Measurements from ENCODE around the gene TPRX2. TPM values are rescaled to one million over a fixed set of nuclear protein-coding genes. Genes with fewer than 3 reads are reported as not detected.

TPRX2 gene
- total RNA-seq, 4 donors from 2014 or later = not detected

GRCh38 chr19:47820410-47820809 lies 38.6 kb upstream of the TPRX2 start:
- Histone ChIP-seq H3K27ac (no peak overlapping the region), H3K36me3 (no peaks in the 10 kb centered on the region), H3K27me3 (peaks cover 0 to 16% (median 16%) of the 10 kb centered on the region in 3 donors), H3K4me3 (no peak overlapping the region), H3K9me3 (no peaks in the 10 kb centered on the region), H3K4me1 (no peaks in the 10 kb centered on the region)
- in situ Hi-C loops (cut with MboI; ENCODE audit: low sequenced_read_pairs in 4 of 4) = no loop called here
- DNase-seq (no peak), ATAC-seq (no peak)
- TF ChIP-seq POLR2A (IDR thresholded peaks at IDR 0.05) (no peak), CTCF (IDR thresholded peaks at IDR 0.05 in 4 of 5, conservative IDR thresholded peaks at IDR 0.05 in 1 of 5) (no peak)
- intact Hi-C loops (cut with DNase I; ENCODE audit: low total_unique reads) = no loop called here

GRCh38 chr19:47821460-47822020 lies 37.5 kb upstream of the TPRX2 start, which contains the start of gene CRX:
TSS of gene CRX (plus strand) at chr19:47821937. CDS start at chr19:47834444, 12,507 bp downstream.
- intact Hi-C loops (cut with DNase I; ENCODE audit: low total_unique reads) = no loop called here

GRCh38 chr19:47824396-47824795 lies 34.6 kb upstream of the TPRX2 start:
- H3K4me1 ChIP-seq = no peaks in the 10 kb centered on the region
- H3K27me3 ChIP-seq = peaks cover 0 to 10% (median 6%) of the 10 kb centered on the region in 3 donors
- in situ Hi-C loops (cut with MboI; ENCODE audit: low sequenced_read_pairs in 4 of 4) (no loop called here), intact Hi-C loops (cut with DNase I; ENCODE audit: low total_unique reads) (no loop called here)
- no peak overlapping the region for H3K4me3 ChIP-seq
- peaks cover 0 to 5% (median 0%) of the 10 kb centered on the region in 3 donors for H3K9me3 ChIP-seq
- H3K27ac ChIP-seq = no peak overlapping the region
- DNase-seq (no peak), ATAC-seq (no peak)
- no peaks in the 10 kb centered on the region for H3K36me3 ChIP-seq
- TF ChIP-seq CTCF (IDR thresholded peaks at IDR 0.05 in 4 of 5, conservative IDR thresholded peaks at IDR 0.05 in 1 of 5) (no peak), POLR2A (IDR thresholded peaks at IDR 0.05) (no peak)

More at GRCh38 chr19:47821460-47822020, 37.5 kb upstream of the TPRX2 start, which contains the start of gene CRX:
- TF ChIP-seq POLR2A (IDR thresholded peaks at IDR 0.05) = no peak
- H3K9me3 ChIP-seq = no peaks in the 10 kb centered on the region
- no peak within 1 kb of the TSS for H3K27ac ChIP-seq
- in situ Hi-C loops (cut with MboI; ENCODE audit: low sequenced_read_pairs in 4 of 4) = no loop called here
- H3K4me3 ChIP-seq = no peak within 1 kb of the TSS
- H3K36me3 ChIP-seq = no peaks in the 10 kb centered on the region
- ATAC-seq (no peak), DNase-seq (no peak)
- peaks cover 0 to 16% (median 16%) of the 10 kb centered on the region in 3 donors for H3K27me3 ChIP-seq
- no peaks in the 10 kb centered on the region for H3K4me1 ChIP-seq

- no peak for TF ChIP-seq POLR2A (IDR thresholded peaks at IDR 0.05)
- TF ChIP-seq CTCF (IDR thresholded peaks at IDR 0.05 in 4 of 5, conservative IDR thresholded peaks at IDR 0.05 in 1 of 5) = no peak
- DNase-seq = no peak
- intact Hi-C loops (cut with DNase I; ENCODE audit: low total_unique reads) = no loop called here
- ATAC-seq = no peak
- Histone ChIP-seq H3K9me3 (peaks cover 0 to 5% (median 0%) of the 10 kb centered on the region in 3 donors), H3K4me1 (no peaks in the 10 kb centered on the region), H3K4me3 (no peak overlapping the region), H3K36me3 (no peaks in the 10 kb centered on the region), H3K27ac (no peak overlapping the region), H3K27me3 (no peaks in the 10 kb centered on the region)
- in situ Hi-C loops (cut with MboI; ENCODE audit: low sequenced_read_pairs in 4 of 4) = no loop called here
These were observed 32.2 kb upstream of the TPRX2 start for GRCh38 chr19:47826800-47827199.

- DNase-seq (no peak), ATAC-seq (no peak)
- no peaks in the 10 kb centered on the region for H3K27me3 ChIP-seq
- no peaks in the 10 kb centered on the region for H3K4me1 ChIP-seq
- no peak overlapping the region for H3K27ac ChIP-seq
- in situ Hi-C loops (cut with MboI; ENCODE audit: low sequenced_read_pairs in 4 of 4) (no loop called here), intact Hi-C loops (cut with DNase I; ENCODE audit: low total_unique reads) (no loop called here)
- no peak overlapping the region for H3K4me3 ChIP-seq
- H3K36me3 ChIP-seq = no peaks in the 10 kb centered on the region
- TF ChIP-seq POLR2A (IDR thresholded peaks at IDR 0.05) (no peak), CTCF (IDR thresholded peaks at IDR 0.05 in 4 of 5, conservative IDR thresholded peaks at IDR 0.05 in 1 of 5) (no peak)
- no peaks in the 10 kb centered on the region for H3K9me3 ChIP-seq
These were observed 26.3 kb upstream of the TPRX2 start for GRCh38 chr19:47832723-47833122.

Measured in gastrocnemius medialis (tissue), 4 donors.